ENCODE data around the gene PDCD5. TPM values are rescaled to one million over a fixed set of nuclear protein-coding genes. Genes with fewer than 3 reads are reported as not detected.

PDCD5 gene
- total RNA-seq, 1 donor from 2014 or later: 77.1 TPM

- Mint-ChIP-seq H3K9me3 (ENCODE audit: unreplicated experiment) (no peaks in the 10 kb centered on the region), H3K27ac (ENCODE audit: unreplicated experiment) (no peak overlapping the region), H3K4me3 (ENCODE audit: unreplicated experiment) (no peak overlapping the region), H3K36me3 (ENCODE audit: low read depth, unreplicated experiment) (no peaks in the 10 kb centered on the region), H3K27me3 (ENCODE audit: unreplicated experiment) (no peaks in the 10 kb centered on the region), H3K4me1 (ENCODE audit: unreplicated experiment) (no peaks in the 10 kb centered on the region)
- DNase-seq (ENCODE audit: low spot score): no peak
- TF ChIP-seq CTCF (IDR thresholded peaks at IDR 0.05; ENCODE audit: unreplicated experiment): no peak
Observed at GRCh38 chr19:32550666-32551065, 30.3 kb upstream of the PDCD5 start.

- Mint-ChIP-seq H3K27ac (ENCODE audit: unreplicated experiment) (no peak overlapping the region), H3K36me3 (ENCODE audit: low read depth, unreplicated experiment) (no peaks in the 10 kb centered on the region), H3K4me1 (ENCODE audit: unreplicated experiment) (no peaks in the 10 kb centered on the region), H3K9me3 (ENCODE audit: unreplicated experiment) (no peaks in the 10 kb centered on the region), H3K27me3 (ENCODE audit: unreplicated experiment) (no peaks in the 10 kb centered on the region), H3K4me3 (ENCODE audit: unreplicated experiment) (no peak overlapping the region)
- TF ChIP-seq CTCF (IDR thresholded peaks at IDR 0.05; ENCODE audit: unreplicated experiment): no peak
- DNase-seq (ENCODE audit: low spot score): no peak
Observed at GRCh38 chr19:32555786-32556185, 25.2 kb upstream of the PDCD5 start.

GRCh38 chr19:32558607-32559228, 22.3 kb upstream of the PDCD5 start:
- H3K27ac Mint-ChIP-seq (ENCODE audit: unreplicated experiment): no peak overlapping the region
- peak; percentile 13 for DNase-seq (ENCODE audit: low spot score)
- no peaks in the 10 kb centered on the region for H3K4me1 Mint-ChIP-seq (ENCODE audit: unreplicated experiment)
- H3K36me3 Mint-ChIP-seq (ENCODE audit: low read depth, unreplicated experiment): no peaks in the 10 kb centered on the region
- H3K27me3 Mint-ChIP-seq (ENCODE audit: unreplicated experiment): no peaks in the 10 kb centered on the region
- no peaks in the 10 kb centered on the region for H3K9me3 Mint-ChIP-seq (ENCODE audit: unreplicated experiment)
- no peak overlapping the region for H3K4me3 Mint-ChIP-seq (ENCODE audit: unreplicated experiment)
- TF ChIP-seq CTCF (IDR thresholded peaks at IDR 0.05; ENCODE audit: unreplicated experiment): no peak

GRCh38 chr19:32563761-32564160, 17.2 kb upstream of the PDCD5 start:
- Mint-ChIP-seq H3K4me3 (ENCODE audit: unreplicated experiment) (no peak overlapping the region), H3K27me3 (ENCODE audit: unreplicated experiment) (no peaks in the 10 kb centered on the region), H3K36me3 (ENCODE audit: low read depth, unreplicated experiment) (no peaks in the 10 kb centered on the region), H3K4me1 (ENCODE audit: unreplicated experiment) (no peaks in the 10 kb centered on the region), H3K27ac (ENCODE audit: unreplicated experiment) (no peak overlapping the region), H3K9me3 (ENCODE audit: unreplicated experiment) (no peaks in the 10 kb centered on the region)
- no peak for DNase-seq (ENCODE audit: low spot score)
- no peak for TF ChIP-seq CTCF (IDR thresholded peaks at IDR 0.05; ENCODE audit: unreplicated experiment)

- DNase-seq (ENCODE audit: low spot score): no peak
- Mint-ChIP-seq H3K27me3 (ENCODE audit: unreplicated experiment) (peaks cover 2% of the 10 kb centered on the region), H3K27ac (ENCODE audit: unreplicated experiment) (no peak overlapping the region), H3K4me3 (ENCODE audit: unreplicated experiment) (no peak overlapping the region), H3K4me1 (ENCODE audit: unreplicated experiment) (no peaks in the 10 kb centered on the region), H3K9me3 (ENCODE audit: unreplicated experiment) (no peaks in the 10 kb centered on the region), H3K36me3 (ENCODE audit: low read depth, unreplicated experiment) (no peaks in the 10 kb centered on the region)
- no peak for TF ChIP-seq CTCF (IDR thresholded peaks at IDR 0.05; ENCODE audit: unreplicated experiment)
Observed at GRCh38 chr19:32566246-32566830, 14.7 kb upstream of the PDCD5 start.
